Measurements from ENCODE around the gene HBM.
"Not testable (repeated sequence)": the region's sequence is repeated elsewhere in the genome, so short reads cannot be mapped to it uniquely, and the experiment has no call there.

Gene HBM

GRCh38 chr16:119835-120491 is 45.8 kb upstream of the HBM start:
- TF ChIP-seq ZNF384 (IDR thresholded peaks at IDR 0.05) (no peak), ELF4 (IDR thresholded peaks at IDR 0.05) (no peak), ARNT (IDR thresholded peaks at IDR 0.05) (no peak), SUZ12 (IDR thresholded peaks at IDR 0.05) (no peak), FOXM1 (IDR thresholded peaks at IDR 0.05; ENCODE audit: borderline replicate concordance) (no peak), CTBP1 (IDR thresholded peaks at IDR 0.05; ENCODE audit: borderline replicate concordance) (no peak), HDGF (IDR thresholded peaks at IDR 0.05; ENCODE audit: borderline replicate concordance) (no peak), SP1 (IDR thresholded peaks at IDR 0.05) (no peak), FOXA1 (IDR thresholded peaks at IDR 0.05) (no peak), BHLHE40 (IDR thresholded peaks at IDR 0.05; ENCODE audit: borderline replicate concordance) (no peak), L3MBTL2 (conservative IDR thresholded peaks at IDR 0.05) (no peak), NFRKB (IDR thresholded peaks at IDR 0.05) (no peak), LEF1 (IDR thresholded peaks at IDR 0.05; ENCODE audit: borderline replicate concordance) (no peak)
- ChIA-PET POLR2A (no interaction called here), CTCF (interaction anchor here (1.0 kb wide), 1 partner anchor 23 kb away, joined by 4 read pairs; no protein-coding TSS in a partner anchor)
- no peak for DNase-seq (ENCODE audit: extremely low spot score)

GRCh38 chr16:120756-121155 is 45.0 kb upstream of the HBM start:
- POLR2A ChIA-PET = no interaction called here
- DNase-seq (ENCODE audit: extremely low spot score) = no peak
- CTCF ChIA-PET = no interaction called here
- TF ChIP-seq CTBP1 (IDR thresholded peaks at IDR 0.05; ENCODE audit: borderline replicate concordance) (no peak), PKNOX1 (IDR thresholded peaks at IDR 0.05) (no peak), NFRKB (IDR thresholded peaks at IDR 0.05) (no peak), ARNT (IDR thresholded peaks at IDR 0.05) (no peak), SP1 (IDR thresholded peaks at IDR 0.05) (no peak), ZNF384 (IDR thresholded peaks at IDR 0.05) (no peak), ELF4 (IDR thresholded peaks at IDR 0.05) (no peak), L3MBTL2 (conservative IDR thresholded peaks at IDR 0.05) (no peak), TARDBP (IDR thresholded peaks at IDR 0.05) (no peak), FOXK2 (IDR thresholded peaks at IDR 0.05) (no peak), SUZ12 (IDR thresholded peaks at IDR 0.05) (no peak), FOXM1 (IDR thresholded peaks at IDR 0.05; ENCODE audit: borderline replicate concordance) (no peak)

GRCh38 chr16:122361-122760 is 43.4 kb upstream of the HBM start:
- POLR2A ChIA-PET = interaction anchor here (1.2 kb wide), 1 partner anchor 58 kb away, joined by 3 read pairs; the partner anchor contains the start of gene HBQ1
- CTCF ChIA-PET = no interaction called here
- DNase-seq (ENCODE audit: extremely low spot score) = no peak
- no peak for TF ChIP-seq ZNF384 (IDR thresholded peaks at IDR 0.05)
- no peak for TF ChIP-seq ELF4 (IDR thresholded peaks at IDR 0.05)
- no peak for TF ChIP-seq TARDBP (IDR thresholded peaks at IDR 0.05)
- no peak for TF ChIP-seq BHLHE40 (IDR thresholded peaks at IDR 0.05; ENCODE audit: borderline replicate concordance)
- TF ChIP-seq FOXA1 (IDR thresholded peaks at IDR 0.05) = no peak
- TF ChIP-seq L3MBTL2 (conservative IDR thresholded peaks at IDR 0.05) = no peak
- no peak for TF ChIP-seq SP1 (IDR thresholded peaks at IDR 0.05)
- no peak for TF ChIP-seq PKNOX1 (IDR thresholded peaks at IDR 0.05)
- TF ChIP-seq LEF1 (IDR thresholded peaks at IDR 0.05; ENCODE audit: borderline replicate concordance) = no peak
- TF ChIP-seq HDGF (IDR thresholded peaks at IDR 0.05; ENCODE audit: borderline replicate concordance) = no peak
- TF ChIP-seq NFRKB (IDR thresholded peaks at IDR 0.05) = no peak
- no peak for TF ChIP-seq FOXK2 (IDR thresholded peaks at IDR 0.05)
- TF ChIP-seq SUZ12 (IDR thresholded peaks at IDR 0.05) = no peak
- TF ChIP-seq FOXM1 (IDR thresholded peaks at IDR 0.05; ENCODE audit: borderline replicate concordance) = no peak
- TF ChIP-seq ARNT (IDR thresholded peaks at IDR 0.05) = no peak
- TF ChIP-seq CTBP1 (IDR thresholded peaks at IDR 0.05; ENCODE audit: borderline replicate concordance) = no peak

GRCh38 chr16:123558-124350 is 42.0 kb upstream of the HBM start:
- POLR2A ChIA-PET; CTCF ChIA-PET; DNase-seq (ENCODE audit: extremely low spot score): not testable (repeated sequence)

DNA sequence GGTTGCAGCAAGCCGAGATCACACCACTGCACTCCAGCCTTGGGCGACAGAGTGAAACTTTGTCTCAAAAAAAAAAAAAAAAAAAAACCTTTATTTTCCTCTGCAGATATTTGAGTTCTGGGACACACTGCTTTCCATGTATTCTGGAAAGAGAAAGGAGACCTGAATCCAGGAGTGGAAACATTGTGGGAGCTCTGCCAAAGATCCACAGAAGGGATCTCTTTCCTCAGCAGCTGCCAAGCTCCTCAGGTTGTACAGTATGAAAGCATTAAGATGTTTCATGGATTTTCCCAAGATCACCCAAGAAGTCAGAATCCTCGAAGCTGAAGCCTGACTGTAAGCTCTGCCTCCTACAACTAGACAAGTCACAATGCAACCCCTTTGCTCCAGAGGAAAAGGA is 40.8 kb upstream of the HBM start:
- POLR2A ChIA-PET = no interaction called here
- DNase-seq (ENCODE audit: extremely low spot score) = no peak
- CTCF ChIA-PET = interaction anchor here (0.6 to 0.7 kb wide), 2 partner anchors 19 to 28 kb away, joined by 3 to 5 read pairs; no protein-coding TSS in a partner anchor
- TF ChIP-seq NFRKB (IDR thresholded peaks at IDR 0.05) = no peak
- TF ChIP-seq FOXM1 (IDR thresholded peaks at IDR 0.05; ENCODE audit: borderline replicate concordance) = no peak
- no peak for TF ChIP-seq ELF4 (IDR thresholded peaks at IDR 0.05)
- TF ChIP-seq HDGF (IDR thresholded peaks at IDR 0.05; ENCODE audit: borderline replicate concordance) = no peak
- no peak for TF ChIP-seq PKNOX1 (IDR thresholded peaks at IDR 0.05)
- TF ChIP-seq ZNF384 (IDR thresholded peaks at IDR 0.05) = no peak
- TF ChIP-seq BHLHE40 (IDR thresholded peaks at IDR 0.05; ENCODE audit: borderline replicate concordance) = no peak
- TF ChIP-seq LEF1 (IDR thresholded peaks at IDR 0.05; ENCODE audit: borderline replicate concordance) = no peak
- TF ChIP-seq FOXK2 (IDR thresholded peaks at IDR 0.05) = no peak
- TF ChIP-seq ARNT (IDR thresholded peaks at IDR 0.05) = no peak
- no peak for TF ChIP-seq SUZ12 (IDR thresholded peaks at IDR 0.05)
- no peak for TF ChIP-seq L3MBTL2 (conservative IDR thresholded peaks at IDR 0.05)
- TF ChIP-seq CTBP1 (IDR thresholded peaks at IDR 0.05; ENCODE audit: borderline replicate concordance) = no peak
- no peak for TF ChIP-seq FOXA1 (IDR thresholded peaks at IDR 0.05)
- no peak for TF ChIP-seq TARDBP (IDR thresholded peaks at IDR 0.05)
- no peak for TF ChIP-seq SP1 (IDR thresholded peaks at IDR 0.05)
